Fibroblast of skin of scalp (primary cell): ENCODE measurements around the gene PDLIM1.
"Not testable (repeated sequence)": the region's sequence is repeated elsewhere in the genome, so short reads cannot be mapped to it uniquely, and the experiment has no call there.

Source experiments
- DNase-seq: peaks from one replicate; pipeline ENCODE4 v3.0.0-alpha.2; 2013

The PDLIM1 gene

DNA sequence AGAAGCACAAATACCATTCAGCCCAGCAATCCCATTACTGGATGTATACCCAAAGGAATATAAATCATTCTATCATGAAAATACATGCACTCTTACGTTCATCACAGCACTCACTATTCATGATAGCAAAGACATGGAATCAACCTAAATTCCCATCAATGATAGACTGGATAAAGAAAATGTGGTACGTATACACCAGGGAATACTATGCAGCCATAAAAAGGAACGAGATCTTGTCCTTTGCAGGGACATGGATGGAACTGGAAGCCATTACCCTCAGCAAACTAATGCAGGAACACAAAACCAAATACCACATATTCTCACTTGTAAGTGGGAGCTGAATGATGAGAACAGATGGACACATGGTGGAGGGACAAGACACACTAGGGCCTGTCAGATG is 50.7 kb downstream of the PDLIM1 start:
- not testable (repeated sequence) for DNase-seq

DNA sequence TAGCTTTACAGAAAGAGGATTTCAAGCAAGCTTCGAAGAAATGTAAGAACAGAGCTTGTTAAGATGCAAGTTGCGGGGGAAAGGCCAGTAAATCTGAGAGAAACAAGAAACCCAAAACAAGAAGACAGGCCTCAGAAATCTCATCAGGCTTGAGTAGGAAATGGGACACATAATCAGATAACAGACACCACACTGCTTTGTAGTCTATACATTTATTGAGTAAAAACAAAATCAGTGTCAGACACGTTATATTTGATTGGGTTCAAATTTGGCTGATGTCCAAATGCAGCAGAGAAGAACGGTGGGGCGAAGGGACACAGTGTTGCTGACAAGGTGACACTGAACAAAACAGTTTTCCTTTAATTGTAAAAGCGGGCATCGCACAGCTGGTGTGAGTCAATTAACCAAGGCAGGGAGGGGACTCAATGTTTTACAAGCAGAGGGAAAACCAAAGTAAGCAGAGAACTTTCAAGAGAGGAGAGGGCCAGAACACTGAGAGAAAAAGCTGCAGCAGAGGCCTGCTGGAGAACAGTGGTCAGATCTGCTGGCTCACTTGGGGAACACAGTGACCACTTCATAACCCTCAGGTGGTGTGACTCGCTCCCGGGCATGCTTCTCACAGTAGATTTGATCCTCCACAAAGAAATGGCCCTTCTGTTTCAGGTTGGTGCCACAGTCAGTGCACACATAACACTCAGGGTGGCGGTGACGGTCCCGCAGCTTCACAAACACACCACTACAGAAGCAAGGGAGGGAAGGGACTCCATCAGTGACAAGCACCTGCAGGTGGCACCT is 53.2 kb downstream of the PDLIM1 start:
- no peak for DNase-seq

- DNase-seq = peak; percentile 54
Measured at GRCh38 chr10:95236068-95236903, 54.5 kb downstream of the PDLIM1 start.

DNA sequence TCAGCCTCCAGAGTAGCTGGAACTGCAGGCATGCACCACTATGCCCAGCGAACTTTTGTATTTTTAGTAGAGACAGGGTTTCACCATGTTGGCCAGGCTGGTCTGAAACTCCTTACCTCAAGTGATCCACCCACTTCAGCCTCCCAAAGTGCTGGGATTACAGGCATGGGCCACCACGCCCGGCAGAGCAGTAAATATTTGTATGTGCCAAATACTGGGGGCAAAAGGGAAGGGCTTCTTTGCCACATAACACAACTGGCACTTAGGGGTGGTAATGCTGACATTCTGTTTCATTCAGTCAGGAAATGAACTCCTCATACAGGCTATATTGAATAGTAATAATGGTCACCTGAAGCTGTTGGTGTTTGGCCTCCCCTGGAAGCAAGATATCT is 55.1 kb downstream of the PDLIM1 start:
- no peak for DNase-seq

DNA sequence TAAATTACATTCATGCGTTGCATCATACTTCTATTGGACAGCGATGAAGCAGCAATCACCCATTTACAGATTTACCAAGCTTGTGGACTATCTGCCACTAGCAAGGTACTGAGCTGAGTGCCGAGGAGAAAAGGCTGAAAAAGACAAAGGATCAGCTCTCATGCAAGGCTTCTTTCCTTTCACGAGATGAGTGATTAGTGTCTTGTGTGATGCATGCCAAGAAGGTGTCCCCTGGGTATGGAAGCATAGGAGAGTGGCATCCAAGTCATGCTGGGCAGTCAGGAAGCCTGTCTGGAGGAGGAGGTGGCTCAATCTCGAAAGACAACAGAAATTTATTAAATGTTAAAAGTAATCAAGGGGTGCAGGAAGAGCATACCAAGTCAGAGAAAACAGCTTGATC is 55.9 kb downstream of the PDLIM1 start:
- DNase-seq = no peak

- DNase-seq = no peak
Measured at GRCh38 chr10:95233377-95234034, 57.3 kb downstream of the PDLIM1 start.

DNA sequence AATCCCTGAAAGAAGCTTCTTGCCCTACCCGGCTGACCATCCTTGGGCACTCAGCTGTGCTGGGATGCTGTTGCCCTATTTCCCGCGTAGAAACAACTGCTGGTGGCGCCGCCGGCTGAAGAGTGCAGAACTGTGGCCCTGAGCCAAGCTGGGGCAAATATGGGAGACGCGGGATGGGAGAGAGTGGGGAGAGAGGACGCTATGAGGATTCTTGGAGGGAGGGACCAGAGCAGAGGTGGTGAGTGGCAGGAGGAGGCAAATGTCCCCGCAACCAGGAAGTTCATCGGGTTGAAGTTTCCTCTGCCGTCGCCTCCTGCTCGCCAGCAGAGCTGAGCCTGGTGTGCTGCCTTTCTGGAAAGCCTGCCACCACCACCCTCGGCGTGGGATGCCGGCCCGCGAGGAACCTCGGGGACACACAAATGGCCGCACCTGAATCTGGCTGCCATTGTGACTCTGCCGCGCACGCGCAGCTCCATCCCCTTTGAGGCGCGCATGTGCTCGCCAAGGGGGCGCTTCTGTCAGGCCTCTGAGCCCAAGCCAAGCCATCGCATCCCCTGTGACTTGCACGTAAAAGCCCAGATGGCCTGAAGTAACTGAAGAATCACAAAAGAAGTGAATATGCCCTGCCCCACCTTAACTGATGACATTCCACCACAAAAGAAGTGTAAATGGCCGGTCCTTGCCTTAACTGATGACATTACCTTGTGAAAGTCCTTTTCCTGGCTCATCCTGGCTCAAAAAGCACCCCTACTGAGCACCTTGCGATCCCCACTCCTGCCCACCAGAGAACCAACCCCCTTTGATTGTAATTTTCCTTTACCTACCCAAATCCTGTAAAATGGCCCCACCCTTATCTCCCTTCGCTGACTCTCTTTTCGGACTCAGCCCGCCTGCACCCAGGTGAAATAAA is 59.9 kb downstream of the PDLIM1 start:
- not testable (repeated sequence) for DNase-seq

- peak; percentile 98 for DNase-seq
Measured at GRCh38 chr10:95229724-95230627, 60.8 kb downstream of the PDLIM1 start.

GRCh38 chr10:95228934-95229723 is 61.7 kb downstream of the PDLIM1 start:
- DNase-seq = not testable (repeated sequence)

- DNase-seq = no peak
Measured at GRCh38 chr10:95225136-95225535, 65.7 kb downstream of the PDLIM1 start.

- DNase-seq = peak; percentile 66
Measured at GRCh38 chr10:95221124-95221523, 69.7 kb downstream of the PDLIM1 start.

GRCh38 chr10:95220539-95220938 is 70.3 kb downstream of the PDLIM1 start:
- DNase-seq = no peak

DNA sequence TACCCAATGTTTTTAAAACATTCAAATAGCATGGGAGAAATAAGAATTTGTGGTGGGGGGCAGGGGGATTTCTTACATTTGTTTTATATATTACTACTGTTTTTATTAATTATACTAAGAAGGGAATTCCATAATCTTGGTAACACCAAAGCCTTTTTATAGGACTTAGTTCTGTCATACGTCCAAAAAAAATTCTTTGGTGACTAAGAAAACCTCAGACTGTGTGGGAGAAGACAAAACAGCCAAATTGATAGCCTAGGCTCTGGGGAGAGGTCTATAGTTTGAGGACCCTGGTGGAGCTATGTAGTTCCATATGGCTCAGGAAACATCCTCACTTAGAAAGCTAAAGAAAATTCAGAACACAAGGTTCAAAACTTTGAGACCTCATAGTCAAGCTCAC is 73.3 kb downstream of the PDLIM1 start:
- no peak for DNase-seq

GRCh38 chr10:95214793-95215192 is 76.0 kb downstream of the PDLIM1 start:
- DNase-seq = no peak

GRCh38 chr10:95214369-95214768 is 76.4 kb downstream of the PDLIM1 start:
- DNase-seq = no peak

- DNase-seq = peak; percentile 68
Measured at GRCh38 chr10:95211606-95212279, 79.1 kb downstream of the PDLIM1 start.

DNA sequence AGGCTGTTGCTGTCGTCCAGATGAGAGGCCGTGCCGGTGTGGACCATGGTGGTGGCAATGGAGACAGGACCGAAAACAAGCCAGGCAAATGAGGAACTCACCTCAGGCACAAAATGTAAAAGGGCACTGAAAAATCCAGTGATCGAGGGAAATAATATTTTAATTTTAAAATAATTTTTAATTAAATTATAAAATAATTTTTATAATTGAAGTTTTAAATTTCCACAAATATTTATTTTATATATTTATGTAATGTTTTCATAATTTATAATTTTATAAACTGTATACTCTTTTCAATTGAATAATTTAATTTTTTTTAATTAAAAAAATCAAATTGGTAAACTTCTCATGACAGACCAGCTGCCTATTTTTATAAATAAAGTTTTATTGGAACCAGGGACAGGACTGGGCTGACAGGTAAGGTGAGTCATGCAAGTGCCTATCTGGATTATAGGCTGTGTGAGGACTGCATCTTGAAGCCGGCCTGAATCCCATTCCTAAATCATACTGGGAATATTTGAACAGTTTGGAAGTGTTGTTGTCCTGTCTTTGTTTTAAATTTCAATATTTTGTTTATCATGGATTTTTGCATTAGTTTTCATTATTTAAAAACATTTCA is 81.2 kb downstream of the PDLIM1 start:
- DNase-seq = no peak

GRCh38 chr10:95208702-95209391 is 82.0 kb downstream of the PDLIM1 start:
- DNase-seq = no peak
